ENCODE measurements around the gene PCDH17.

Gene PCDH17, protein sequence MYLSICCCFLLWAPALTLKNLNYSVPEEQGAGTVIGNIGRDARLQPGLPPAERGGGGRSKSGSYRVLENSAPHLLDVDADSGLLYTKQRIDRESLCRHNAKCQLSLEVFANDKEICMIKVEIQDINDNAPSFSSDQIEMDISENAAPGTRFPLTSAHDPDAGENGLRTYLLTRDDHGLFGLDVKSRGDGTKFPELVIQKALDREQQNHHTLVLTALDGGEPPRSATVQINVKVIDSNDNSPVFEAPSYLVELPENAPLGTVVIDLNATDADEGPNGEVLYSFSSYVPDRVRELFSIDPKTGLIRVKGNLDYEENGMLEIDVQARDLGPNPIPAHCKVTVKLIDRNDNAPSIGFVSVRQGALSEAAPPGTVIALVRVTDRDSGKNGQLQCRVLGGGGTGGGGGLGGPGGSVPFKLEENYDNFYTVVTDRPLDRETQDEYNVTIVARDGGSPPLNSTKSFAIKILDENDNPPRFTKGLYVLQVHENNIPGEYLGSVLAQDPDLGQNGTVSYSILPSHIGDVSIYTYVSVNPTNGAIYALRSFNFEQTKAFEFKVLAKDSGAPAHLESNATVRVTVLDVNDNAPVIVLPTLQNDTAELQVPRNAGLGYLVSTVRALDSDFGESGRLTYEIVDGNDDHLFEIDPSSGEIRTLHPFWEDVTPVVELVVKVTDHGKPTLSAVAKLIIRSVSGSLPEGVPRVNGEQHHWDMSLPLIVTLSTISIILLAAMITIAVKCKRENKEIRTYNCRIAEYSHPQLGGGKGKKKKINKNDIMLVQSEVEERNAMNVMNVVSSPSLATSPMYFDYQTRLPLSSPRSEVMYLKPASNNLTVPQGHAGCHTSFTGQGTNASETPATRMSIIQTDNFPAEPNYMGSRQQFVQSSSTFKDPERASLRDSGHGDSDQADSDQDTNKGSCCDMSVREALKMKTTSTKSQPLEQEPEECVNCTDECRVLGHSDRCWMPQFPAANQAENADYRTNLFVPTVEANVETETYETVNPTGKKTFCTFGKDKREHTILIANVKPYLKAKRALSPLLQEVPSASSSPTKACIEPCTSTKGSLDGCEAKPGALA (N-terminal part only)

GRCh38 chr13:57631596-57632275 is at the start of gene PCDH17:
PCDH17 (plus strand) TSS chr13:57631744; CDS start chr13:57632547, 803 bp downstream.
- no peak for DNase-seq (ENCODE audit: low spot score)

GRCh38 chr13:57582032-57582431 is 49.5 kb upstream of the PCDH17 start:
- no peak for DNase-seq (ENCODE audit: low spot score)

GRCh38 chr13:57583529-57583928 is 48.0 kb upstream of the PCDH17 start:
- DNase-seq (ENCODE audit: low spot score) = no peak

DNA sequence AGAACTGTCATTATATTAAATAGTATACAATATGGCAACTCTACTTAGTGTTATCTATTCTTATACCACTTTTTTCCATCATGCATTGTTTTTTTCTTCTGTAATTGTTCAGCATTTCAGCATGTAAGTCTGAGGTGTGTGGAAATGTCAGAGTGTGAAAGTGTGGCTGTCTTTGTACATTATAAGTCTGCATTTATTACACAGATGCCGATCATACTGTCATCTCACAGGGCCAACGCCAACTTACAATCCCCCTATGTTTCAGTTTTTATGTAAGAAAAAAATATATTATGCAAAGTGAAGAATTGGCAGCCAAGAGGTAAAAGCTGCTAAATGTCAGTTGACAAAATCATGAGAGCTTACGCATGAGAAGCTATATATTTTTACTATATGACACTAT is 42.9 kb upstream of the PCDH17 start:
- DNase-seq (ENCODE audit: low spot score) = no peak

DNA sequence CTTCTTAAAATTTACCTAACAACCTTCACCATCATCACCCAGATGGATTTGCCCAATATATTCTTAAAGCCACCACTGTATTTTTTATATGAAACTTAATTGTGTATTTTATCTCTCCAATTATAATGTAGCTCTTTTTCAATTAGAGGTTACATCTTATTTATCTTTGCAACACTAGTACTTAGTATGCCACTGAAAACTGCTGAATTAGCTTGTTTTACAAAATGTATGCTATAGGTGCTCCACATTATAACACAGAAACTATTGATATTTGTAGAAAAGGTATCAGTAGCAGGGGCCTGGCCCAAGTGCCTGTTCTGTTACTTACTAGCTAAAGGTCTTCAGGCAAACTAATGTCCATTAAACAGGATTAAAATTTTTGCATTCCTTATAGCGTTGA is 35.8 kb upstream of the PCDH17 start:
- DNase-seq (ENCODE audit: low spot score) = no peak

- DNase-seq (ENCODE audit: low spot score) = no peak
These were observed 30.0 kb upstream of the PCDH17 start for GRCh38 chr13:57601536-57601935.

DNA sequence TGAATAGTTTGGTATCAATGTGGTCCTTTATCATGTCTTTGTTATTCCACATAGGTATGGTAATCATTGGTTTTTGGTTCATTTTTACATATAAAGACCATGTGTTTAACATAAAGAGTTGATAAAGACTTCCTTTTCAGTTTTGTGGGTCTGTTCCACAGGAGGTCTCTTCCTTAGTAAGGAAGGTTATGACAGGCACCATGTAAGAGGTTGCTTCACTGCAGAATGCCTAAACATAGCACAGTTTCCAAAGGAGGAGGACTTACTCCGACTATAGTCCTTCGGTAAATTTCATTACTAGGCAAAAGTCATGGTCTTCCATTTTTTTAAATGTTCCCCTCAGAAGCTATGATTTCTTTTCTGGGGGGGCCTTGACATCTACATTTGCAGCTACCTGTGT is 27.1 kb upstream of the PCDH17 start:
- no peak for DNase-seq (ENCODE audit: low spot score)

- DNase-seq (ENCODE audit: low spot score) = no peak
These were observed 19.6 kb upstream of the PCDH17 start for GRCh38 chr13:57611969-57612368.

DNA sequence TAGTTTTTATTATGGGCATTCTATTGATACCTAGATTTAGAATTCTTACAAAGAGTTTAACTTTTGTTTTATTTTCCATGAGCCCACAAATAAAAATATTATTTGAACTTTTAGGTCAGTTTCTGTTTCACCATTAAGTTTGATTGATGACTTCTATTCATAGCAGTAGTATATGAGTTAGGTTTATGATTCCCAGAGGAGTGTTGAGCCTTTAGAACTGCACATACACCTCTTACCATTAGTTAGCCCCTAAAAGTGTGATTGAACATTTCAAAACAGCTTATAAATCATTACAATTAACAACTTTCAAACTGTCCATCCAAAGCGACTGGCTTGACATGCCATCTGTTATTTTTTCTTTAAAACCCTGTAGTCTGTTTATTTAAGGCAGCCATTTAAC is 19.0 kb upstream of the PCDH17 start:
- no peak for DNase-seq (ENCODE audit: low spot score)

DNA sequence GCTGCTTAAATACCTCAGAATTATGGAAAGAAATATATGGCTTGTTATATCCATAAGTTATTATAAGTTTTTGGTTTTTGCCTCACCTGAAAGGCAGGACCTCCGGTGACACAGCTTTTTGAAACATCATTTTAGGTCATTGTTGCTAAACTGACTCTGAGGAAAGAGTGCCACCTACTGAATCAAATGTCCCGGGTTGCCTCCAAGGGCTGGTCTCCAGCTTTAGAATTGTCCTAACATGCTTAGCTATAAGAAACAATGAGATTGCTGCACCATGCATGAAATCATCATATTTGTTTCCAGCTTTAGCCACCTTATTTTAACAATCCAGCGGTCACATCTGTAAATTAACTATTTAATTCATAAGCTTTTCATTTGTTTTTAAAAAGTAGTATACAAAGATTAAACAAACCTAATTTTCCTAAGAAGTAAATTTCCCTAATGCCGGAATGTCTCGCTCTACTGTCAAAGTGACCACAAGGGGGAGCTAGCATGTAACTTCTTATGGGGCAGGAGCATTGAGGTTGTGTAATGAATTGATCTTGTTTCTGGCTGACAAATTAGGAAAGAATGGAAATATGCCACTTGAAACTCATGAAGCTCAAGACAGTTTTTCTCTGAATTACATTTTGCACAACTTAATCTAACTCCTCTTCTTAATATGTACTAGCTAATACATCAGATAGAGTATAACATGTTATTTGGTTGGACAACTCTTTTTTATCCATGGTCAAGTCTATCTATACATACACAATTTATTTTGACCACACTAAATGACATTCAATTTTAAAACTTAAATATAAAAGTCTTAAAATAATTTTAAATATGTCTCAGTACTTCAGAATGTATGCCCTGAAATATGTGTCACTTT is 6.7 kb upstream of the PCDH17 start:
- DNase-seq (ENCODE audit: low spot score) = no peak

DNA sequence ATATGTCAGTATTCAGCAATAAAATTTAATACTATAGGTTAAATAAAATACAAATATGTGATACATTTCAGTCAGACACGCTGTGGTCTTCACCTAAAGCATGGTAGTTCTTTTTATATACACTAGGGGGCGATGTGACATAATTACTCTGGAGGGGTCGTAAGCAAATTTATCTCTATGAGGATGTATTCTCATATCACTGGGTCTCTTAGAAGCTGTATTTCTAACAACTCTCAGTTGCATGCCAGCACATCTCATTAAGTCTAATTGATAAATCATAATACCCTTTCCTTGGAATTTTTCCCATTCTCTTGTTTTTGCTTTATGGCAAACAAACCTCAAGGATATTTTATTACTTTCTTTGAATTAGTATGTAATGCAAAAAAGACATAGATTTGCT is 3.9 kb upstream of the PCDH17 start:
- DNase-seq (ENCODE audit: low spot score) = no peak

DNA sequence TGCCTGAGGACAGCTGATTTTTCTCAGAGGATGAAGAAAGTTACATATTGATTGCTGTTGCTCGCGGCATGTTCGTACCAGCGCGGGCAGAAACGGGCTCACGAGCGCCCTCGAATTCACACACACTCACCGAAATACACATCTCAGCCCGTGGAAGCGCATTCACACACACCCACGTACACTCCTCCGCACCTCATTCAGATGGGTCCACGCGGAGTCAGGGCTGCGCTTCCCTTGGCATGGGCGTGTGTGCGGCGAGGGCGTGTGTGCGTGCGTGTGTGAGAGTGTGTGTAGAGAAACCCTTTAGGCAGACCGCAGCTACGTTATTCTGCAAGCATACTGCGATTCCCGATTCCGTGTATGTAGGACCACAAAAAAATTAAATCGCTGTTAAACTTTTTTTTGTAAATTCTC is 2.1 kb upstream of the PCDH17 start:
- DNase-seq (ENCODE audit: low spot score) = no peak

GRCh38 chr13:57629821-57630235 is 1.7 kb upstream of the PCDH17 start:
- DNase-seq (ENCODE audit: low spot score) = peak; percentile 96

- no peak for DNase-seq (ENCODE audit: low spot score)
These were observed 616 bp upstream of the PCDH17 start for GRCh38 chr13:57630661-57631595.

GRCh38 chr13:57632276-57633140 is 964 bp downstream of the PCDH17 start:
- no peak for DNase-seq (ENCODE audit: low spot score)

DNA sequence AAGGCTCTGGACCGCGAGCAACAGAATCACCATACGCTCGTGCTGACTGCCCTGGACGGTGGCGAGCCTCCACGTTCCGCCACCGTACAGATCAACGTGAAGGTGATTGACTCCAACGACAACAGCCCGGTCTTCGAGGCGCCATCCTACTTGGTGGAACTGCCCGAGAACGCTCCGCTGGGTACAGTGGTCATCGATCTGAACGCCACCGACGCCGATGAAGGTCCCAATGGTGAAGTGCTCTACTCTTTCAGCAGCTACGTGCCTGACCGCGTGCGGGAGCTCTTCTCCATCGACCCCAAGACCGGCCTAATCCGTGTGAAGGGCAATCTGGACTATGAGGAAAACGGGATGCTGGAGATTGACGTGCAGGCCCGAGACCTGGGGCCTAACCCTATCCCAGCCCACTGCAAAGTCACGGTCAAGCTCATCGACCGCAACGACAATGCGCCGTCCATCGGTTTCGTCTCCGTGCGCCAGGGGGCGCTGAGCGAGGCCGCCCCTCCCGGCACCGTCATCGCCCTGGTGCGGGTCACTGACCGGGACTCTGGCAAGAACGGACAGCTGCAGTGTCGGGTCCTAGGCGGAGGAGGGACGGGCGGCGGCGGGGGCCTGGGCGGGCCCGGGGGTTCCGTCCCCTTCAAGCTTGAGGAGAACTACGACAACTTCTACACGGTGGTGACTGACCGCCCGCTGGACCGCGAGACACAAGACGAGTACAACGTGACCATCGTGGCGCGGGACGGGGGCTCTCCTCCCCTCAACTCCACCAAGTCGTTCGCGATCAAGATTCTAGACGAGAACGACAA is 1.8 kb downstream of the PCDH17 start:
- DNase-seq (ENCODE audit: low spot score) = no peak

DNA sequence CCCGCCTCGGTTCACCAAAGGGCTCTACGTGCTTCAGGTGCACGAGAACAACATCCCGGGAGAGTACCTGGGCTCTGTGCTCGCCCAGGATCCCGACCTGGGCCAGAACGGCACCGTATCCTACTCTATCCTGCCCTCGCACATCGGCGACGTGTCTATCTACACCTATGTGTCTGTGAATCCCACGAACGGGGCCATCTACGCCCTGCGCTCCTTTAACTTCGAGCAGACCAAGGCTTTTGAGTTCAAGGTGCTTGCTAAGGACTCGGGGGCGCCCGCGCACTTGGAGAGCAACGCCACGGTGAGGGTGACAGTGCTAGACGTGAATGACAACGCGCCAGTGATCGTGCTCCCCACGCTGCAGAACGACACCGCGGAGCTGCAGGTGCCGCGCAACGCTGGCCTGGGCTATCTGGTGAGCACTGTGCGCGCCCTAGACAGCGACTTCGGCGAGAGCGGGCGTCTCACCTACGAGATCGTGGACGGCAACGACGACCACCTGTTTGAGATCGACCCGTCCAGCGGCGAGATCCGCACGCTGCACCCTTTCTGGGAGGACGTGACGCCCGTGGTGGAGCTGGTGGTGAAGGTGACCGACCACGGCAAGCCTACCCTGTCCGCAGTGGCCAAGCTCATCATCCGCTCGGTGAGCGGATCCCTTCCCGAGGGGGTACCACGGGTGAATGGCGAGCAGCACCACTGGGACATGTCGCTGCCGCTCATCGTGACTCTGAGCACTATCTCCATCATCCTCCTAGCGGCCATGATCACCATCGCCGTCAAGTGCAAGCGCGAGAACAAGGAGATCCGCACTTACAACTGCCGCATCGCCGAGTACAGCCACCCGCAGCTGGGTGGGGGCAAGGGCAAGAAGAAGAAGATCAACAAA is 2.6 kb downstream of the PCDH17 start:
- DNase-seq (ENCODE audit: low spot score) = no peak
